Measurements from ENCODE around the gene MILR1. TPM values are rescaled to one million over a fixed set of nuclear protein-coding genes. Genes with fewer than 3 reads are reported as not detected.

The MILR1 gene
- total RNA-seq, 1 experiment from 2014 or later, result not detected

- TF ChIP-seq ETV6 (CRISPR knock-in tag; IDR thresholded peaks at IDR 0.05), result peak; percentile 85
- no peak for TF ChIP-seq ZNF263 (CRISPR knock-in tag; IDR thresholded peaks at IDR 0.05; ENCODE audit: low read depth)
- no peak for TF ChIP-seq NFE2L1 (CRISPR knock-in tag; IDR thresholded peaks at IDR 0.05)
- peak; percentile 54; the same call in 1 of the 2 replicates for TF ChIP-seq FOXK1 (CRISPR knock-in tag; IDR thresholded peaks at IDR 0.05)
- TF ChIP-seq AFF4 (CRISPR knock-in tag; IDR thresholded peaks at IDR 0.05; ENCODE audit: borderline replicate concordance), result no peak
- TF ChIP-seq NFYB (CRISPR knock-in tag; conservative IDR thresholded peaks at IDR 0.05; ENCODE audit: low read depth), result no peak
- TF ChIP-seq OVOL2 (CRISPR knock-in tag; IDR thresholded peaks at IDR 0.05; ENCODE audit: borderline replicate concordance), result no peak
- peak; percentile 76; the same call in 1 of the 2 replicates for TF ChIP-seq ZNF532 (CRISPR knock-in tag; IDR thresholded peaks at IDR 0.05; ENCODE audit: borderline replicate concordance)
- no peak for TF ChIP-seq ZNF317 (CRISPR knock-in tag; IDR thresholded peaks at IDR 0.05; ENCODE audit: borderline replicate concordance, low read depth)
- no peak for TF ChIP-seq SOX15 (CRISPR knock-in tag; IDR thresholded peaks at IDR 0.05)
- TF ChIP-seq MXD4 (CRISPR knock-in tag; IDR thresholded peaks at IDR 0.05; ENCODE audit: borderline replicate concordance), result no peak
- TF ChIP-seq ZNF219 (CRISPR knock-in tag; IDR thresholded peaks at IDR 0.05; ENCODE audit: borderline replicate concordance), result no peak
- 0 out of 2 replicates have a peak, but pooled peaks have one; percentile 17 for TF ChIP-seq CREM (CRISPR knock-in tag; IDR thresholded peaks at IDR 0.05)
- TF ChIP-seq PRRX2 (CRISPR knock-in tag; IDR thresholded peaks at IDR 0.05), result peak; percentile 89
- no peak for TF ChIP-seq ATF6 (CRISPR knock-in tag; IDR thresholded peaks at IDR 0.05)
- 0 out of 2 replicates have a peak, but pooled peaks have one; percentile 29 for TF ChIP-seq CBFB (CRISPR knock-in tag; IDR thresholded peaks at IDR 0.05; ENCODE audit: low read depth)
- TF ChIP-seq ZMAT4 (CRISPR knock-in tag; IDR thresholded peaks at IDR 0.05), result no peak; the same call in none of the 2 replicates
- peak; percentile 73; the same call in 1 of the 2 replicates for TF ChIP-seq RORB (CRISPR knock-in tag; IDR thresholded peaks at IDR 0.05)
- peak; percentile 95 for TF ChIP-seq AR (CRISPR knock-in tag; IDR thresholded peaks at IDR 0.05)
- peak; percentile 91 for TF ChIP-seq NFATC4 (CRISPR knock-in tag; IDR thresholded peaks at IDR 0.05)
- no peak for TF ChIP-seq USF2 (CRISPR knock-in tag; IDR thresholded peaks at IDR 0.05)
- TF ChIP-seq JAZF1 (CRISPR knock-in tag; IDR thresholded peaks at IDR 0.05), result no peak
- no peak for TF ChIP-seq NR1H2 (CRISPR knock-in tag; IDR thresholded peaks at IDR 0.05)
- 0 out of 2 replicates have a peak, but pooled peaks have one; percentile 4 for TF ChIP-seq SMAD3 (CRISPR knock-in tag; IDR thresholded peaks at IDR 0.05; ENCODE audit: borderline replicate concordance)
- peak; percentile 91 for TF ChIP-seq ZNF671 (CRISPR knock-in tag; IDR thresholded peaks at IDR 0.05)
- no peak; the same call in 1 of the 2 replicates for TF ChIP-seq TEAD4 (CRISPR knock-in tag; IDR thresholded peaks at IDR 0.05)
Observed at GRCh38 chr17:64496786-64497564, 48.1 kb downstream of the MILR1 start, which contains the start of gene POLG2 (continued).
